ENCODE results near the gene KSR1.
"Not testable (repeated sequence)": the region's sequence is repeated elsewhere in the genome, so short reads cannot be mapped to it uniquely, and the experiment has no call there.

KSR1 gene

DNA sequence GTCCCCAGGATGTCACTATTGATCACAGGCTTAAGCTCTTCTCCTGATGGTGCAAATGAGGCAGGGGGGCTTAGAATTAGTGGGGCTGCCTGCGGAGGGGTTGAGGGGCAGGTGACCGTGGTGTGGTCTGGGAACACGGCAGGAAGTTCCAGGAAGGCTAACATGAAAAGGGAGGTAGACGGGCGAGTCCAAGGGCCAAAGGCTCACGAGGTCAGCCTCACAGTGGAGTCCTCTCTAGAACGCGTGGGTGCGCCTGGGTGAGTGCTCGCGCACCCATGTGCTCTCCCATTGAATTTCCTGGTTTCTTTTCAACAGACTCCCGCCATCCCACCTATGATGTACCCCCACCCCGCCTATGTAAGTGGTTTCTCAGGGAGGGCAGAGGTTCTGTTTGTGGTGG lies 190.0 kb downstream of the KSR1 start:
- DNase-seq: no peak

DNA sequence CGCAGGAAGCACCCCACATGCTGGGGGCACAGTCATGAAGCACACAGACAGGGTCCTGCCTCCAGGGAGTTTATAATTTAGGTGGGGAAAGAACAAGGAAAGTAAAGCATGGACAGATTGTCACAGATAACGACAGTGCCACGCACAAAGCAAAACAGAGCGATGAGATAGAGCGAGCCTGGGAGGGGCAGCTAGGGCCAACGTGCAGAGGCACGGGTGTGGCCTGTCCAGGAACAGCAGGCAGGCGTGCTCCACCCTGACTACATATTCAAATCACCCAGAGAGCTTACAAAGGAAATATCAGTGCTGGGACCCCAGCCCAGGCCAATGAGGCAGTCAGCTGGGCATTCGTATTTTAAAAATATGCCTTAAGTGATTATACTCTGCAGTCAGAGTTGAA lies 191.5 kb downstream of the KSR1 start:
- DNase-seq: no peak

DNA sequence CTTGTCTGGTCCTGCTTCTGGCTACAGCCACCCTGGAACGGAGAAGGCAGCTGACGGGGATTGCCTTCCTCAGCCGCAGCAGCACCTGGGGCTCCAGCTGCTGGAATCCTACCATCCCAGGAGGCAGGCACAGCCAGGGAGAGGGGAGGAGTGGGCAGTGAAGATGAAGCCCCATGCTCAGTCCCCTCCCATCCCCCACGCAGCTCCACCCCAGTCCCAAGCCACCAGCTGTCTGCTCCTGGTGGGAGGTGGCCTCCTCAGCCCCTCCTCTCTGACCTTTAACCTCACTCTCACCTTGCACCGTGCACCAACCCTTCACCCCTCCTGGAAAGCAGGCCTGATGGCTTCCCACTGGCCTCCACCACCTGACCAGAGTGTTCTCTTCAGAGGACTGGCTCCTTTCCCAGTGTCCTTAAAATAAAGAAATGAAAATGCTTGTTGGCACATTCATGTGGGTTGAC lies 192.9 kb downstream of the KSR1 start:
- DNase-seq: peak; percentile 72

DNA sequence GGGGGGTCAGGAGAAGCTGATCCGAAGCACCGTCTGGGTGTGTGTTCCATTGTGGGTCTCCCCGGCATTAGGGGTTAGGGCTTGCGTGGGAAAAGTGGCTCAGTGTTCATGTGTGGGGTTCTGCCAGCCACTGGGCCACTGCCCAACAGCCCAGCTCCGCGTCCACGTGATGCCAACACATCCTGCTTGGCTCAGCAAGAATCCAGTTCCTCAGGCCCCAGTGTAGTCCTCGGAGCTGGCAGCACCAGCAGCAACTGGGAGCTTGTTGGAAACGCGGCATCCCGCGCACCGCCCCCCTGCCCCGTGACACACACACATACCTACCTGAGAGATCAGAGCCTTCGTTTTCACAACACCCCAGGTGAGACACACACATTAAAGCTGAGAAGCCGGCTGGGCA lies 193.7 kb downstream of the KSR1 start:
- DNase-seq: peak; percentile 73

DNA sequence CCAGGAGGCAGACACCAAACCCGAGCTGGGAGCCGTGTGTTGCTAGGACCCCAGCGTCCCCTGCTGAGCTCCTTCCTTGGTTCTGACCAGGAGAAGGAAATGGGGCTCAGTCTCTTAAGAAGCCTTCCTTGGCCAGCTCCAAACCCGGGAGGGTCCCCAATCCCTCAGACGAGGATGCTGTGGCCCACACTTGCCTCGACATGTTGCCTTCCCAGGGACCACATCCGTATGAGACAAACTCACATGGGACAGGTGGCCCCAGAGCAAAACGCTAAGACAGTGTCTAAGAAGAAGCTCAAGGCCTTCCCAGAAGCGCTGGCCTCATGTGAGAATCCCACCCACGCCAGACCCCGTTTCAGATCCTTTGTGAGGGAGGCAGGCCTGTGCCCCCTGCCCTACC lies 194.6 kb downstream of the KSR1 start:
- DNase-seq: no peak

DNA sequence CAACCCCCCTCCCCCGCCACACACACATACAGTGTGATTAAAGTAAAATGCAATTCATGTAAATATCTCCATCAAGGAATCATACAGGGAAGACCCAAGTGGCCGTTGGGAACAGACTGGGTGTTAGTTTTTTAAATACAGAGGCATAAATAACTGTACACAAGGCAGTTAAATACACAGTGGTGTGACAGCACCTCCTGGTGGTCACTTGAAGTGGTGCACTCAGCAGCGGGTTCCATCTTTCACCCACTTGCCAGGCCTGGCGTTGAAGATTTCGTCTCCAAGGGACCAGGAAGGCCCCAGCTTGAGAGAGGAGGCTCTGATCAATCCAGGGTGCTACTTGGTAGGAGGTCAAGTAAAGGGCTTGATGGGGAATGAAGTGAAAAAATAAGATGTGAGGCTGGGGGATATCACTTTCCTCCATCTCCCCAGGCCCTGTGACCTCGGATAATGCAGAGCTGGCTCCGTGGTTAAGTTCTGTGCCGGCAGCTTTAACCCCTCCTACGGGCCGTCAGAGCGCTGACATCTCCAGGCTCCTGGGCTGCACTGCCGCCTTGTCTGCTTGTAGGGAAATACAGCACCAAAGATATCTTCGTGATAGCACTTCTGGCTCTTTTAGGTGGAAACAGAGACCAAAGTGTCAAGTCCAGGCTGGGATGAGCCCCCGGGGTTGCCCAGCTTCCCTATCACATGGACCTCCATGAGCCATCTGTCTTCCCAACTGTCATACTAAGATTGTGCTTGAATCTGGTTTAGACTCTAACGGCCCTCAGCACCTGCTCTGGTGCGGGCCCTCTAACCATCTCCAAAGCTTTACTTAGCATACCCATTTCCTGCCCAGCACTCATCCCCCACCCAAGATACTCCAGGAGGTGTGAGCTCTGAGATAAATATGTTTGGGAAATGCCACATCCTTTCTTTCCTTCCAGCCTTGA lies 195.4 kb downstream of the KSR1 start:
- peak; percentile 66 for DNase-seq

DNA sequence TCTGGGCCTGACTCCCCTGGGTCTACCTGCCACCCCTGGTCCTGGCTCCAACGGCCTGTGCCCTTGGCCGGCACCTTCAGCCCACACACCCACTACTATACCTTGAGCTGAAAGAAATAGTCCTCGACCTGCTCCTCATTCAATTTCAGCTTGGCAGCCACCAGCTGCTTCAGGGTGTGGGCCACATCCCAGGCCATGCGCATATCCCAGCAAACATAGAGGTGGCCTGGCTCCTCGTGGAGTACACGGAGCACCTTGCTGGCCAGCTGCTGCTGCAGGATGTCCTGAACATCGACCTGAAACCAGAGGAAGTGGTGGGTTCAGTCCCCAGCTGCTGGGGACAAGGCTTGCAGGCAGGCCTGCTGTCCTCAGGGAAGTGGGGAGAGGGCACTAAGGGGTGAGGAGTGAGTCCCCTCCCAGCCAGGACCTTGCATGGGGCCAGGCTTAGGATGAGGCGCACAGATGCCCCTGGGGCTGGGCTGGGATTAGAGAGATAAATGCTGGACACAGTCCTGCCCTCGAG lies 197.3 kb downstream of the KSR1 start:
- not testable (repeated sequence) for DNase-seq

DNA sequence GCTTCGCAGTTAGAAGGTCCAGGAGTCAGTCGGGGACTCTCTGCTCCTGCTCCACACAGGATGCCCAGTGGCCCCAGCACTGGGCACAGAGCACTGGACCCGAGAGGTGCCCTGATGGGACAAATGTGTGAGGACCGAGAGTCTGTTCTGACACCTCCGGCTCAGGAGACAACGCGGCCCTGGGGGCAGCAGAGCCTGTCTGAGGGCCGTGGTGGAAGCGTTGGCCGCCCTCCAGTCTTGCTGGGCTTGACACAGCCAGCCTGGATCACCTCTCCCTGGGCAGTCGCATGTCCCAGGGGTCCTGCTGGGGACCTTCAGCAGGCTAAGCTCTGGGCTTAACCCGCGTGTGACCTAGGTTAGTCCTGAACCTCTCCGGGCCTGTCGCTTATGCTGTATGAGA lies 197.9 kb downstream of the KSR1 start:
- no peak for DNase-seq

DNA sequence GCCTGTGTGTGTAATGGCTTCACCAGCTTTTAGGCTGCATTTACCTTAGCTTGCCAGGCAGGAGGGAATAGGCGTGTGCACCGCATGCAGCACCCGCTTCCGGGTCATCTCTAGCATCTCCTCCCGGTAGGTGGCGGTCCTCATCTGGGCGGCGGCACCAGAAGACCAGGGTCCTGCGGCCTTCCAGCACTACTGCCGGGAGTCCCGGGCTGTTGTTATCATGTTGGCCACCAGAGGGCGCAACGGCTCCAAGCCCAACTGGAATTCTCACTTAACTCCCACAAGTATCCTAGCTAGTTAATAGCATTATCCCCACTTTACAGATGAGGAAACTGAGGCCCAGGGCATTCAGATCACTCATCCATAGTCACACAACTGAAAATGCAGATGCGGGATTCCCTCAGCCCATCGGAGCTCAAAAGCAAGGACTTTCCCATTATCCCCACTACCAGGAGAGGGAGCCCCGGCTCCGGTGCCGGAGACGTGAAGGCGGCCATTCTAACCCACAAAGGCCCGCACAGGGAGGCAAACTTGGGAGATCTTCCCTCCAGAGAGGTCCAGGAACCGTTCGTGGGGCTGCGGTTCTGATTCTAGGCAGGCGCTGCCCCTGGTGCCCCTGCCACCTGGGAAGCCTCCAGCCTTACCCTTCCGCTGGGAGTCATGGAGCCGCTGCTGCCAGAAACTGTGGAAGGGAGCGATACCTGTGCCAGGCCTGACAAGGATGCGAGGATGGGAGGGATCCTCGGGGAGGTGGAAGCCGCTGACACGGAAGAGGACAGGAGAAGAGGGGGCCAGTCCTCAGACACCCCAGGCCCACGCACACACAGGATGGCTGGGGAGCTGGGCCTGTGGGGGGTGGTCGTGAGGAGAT lies 198.6 kb downstream of the KSR1 start:
- DNase-seq: peak; percentile 62

DNA sequence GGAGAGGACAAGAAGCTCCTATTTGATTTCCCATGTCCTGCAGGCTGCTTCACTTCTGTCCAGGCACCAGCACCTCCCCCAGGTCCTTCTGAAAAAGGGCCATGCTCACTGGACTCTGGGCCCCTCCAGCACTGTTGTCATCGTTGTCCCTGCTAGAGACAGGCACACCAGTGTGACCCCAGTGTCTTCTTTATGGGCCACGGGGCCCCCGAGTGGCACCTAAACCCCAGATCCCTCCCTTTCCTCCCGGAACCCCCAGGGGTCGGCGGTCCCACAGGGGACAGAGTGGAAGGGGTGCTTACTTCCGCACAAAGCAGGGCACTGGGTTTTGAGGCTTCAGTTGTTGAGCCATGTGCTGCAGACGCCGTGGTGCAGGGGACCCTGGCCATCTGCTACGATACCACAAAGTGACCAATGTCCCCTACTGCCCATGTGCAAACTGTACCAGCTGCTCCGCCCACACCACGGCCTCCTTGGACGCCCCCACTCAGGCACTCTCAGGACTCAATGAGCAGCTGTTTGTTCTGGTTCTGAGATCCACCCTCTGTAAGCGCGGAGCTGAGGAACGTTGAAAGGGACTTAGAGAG lies 199.4 kb downstream of the KSR1 start:
- not testable (repeated sequence) for DNase-seq

DNA sequence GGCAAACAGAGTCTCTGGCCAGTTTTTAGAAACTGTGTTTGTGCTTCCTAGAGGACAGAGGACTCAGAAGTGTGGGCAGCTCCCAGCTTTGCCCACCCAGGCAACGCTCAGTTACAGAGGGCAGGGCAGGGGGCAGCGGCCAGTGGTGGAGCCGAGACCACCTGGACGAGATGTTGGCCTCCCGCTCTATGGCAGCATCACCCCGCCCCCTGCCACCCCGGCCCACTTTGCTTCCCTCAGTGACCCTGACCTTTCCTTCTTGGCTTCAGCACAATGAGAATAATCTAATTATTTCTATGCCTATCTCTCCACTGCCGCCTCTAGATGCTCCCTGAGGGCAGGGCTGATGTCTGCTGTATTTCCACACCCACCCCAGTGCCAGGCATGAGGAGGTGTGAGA lies 200.4 kb downstream of the KSR1 start:
- not testable (repeated sequence) for DNase-seq

DNA sequence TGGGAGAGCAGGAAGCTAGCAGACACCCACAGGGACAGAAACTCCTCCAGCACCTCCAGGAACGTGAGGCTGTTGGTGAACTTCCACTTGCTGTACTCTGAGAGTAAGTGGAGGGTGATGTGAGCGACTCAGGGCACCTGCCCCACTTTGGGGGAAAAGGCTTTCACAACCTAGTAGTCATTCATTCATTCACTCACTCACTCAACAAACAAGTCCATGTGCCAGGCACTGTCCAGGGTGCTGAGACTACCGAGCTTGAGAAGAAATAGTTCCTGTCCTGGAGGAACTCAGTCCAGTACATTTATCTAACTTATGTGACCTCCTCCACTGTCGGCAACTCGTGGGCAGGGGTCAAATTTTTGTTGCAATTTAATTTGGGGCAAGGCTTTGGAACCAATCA lies 201.4 kb downstream of the KSR1 start:
- DNase-seq: no peak

DNA sequence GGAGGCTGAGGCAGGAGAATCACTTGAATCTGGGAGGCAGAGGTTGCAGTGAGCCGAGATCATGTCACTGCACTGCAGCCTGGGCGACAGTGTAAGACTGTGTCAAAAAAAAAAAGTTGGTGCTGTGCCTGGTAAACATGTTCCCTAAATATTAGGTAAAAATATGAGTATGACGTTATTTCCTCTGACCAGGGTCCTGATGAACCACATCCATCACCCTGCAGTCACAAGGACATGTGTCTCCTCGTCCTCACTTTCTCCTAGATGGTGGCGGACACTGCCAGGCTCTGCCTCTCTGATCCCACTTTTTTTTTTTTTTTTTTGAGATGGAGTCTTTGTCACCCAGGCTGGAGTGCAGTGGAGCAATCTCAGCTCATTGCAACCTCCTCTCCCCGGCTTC lies 203.4 kb downstream of the KSR1 start:
- DNase-seq: no peak

DNA sequence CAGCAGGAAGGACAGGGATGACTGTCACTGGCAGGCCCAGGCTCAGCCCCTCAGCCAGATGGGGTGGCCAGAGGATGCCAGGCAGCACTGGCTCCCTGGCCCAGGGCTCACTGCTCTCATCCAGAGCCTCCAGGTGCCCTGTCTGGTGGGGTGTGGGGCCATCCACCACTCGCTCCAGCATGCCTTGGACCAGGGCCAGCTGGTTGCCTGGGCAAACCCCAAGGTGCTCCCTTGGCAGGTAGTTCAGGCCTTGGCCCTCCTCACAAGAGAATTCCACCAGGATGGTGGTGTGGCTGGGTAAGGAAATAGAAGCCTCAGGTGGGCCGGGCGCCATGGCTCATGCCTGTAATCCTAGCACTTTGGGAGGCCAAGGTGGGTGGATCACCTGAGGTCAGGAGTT lies 204.2 kb downstream of the KSR1 start:
- no peak for DNase-seq

DNA sequence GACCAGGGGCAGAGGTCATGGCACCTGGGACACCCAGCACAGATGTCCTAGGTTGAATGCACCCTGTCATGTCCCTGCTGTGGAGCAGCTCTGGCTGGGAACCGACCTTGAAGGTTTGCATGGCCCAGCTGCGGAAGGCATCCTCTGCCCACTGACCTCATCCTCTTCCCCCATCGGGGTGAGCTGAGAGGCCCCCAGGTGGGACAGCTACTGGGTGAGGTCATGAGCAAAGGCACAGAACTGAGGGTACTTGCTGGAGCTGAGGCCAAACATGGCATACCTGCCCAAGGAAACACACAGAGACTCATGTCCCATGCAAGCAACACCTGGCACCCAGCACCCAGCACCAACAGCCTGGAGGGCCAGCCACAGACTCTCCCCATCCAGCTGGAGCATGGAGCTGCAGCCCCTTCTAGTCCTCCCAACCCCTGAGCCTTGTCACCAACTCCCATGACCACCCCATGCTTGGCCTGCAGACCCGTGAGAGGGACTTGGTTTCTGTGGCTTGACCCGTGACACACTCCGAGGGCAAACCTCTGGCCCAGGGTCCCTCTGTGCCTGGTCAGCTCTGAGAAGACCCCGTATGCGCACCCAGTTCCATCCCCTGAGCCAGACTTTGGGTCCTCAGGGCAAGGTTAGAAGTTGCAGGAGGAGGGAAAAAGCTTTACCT lies 207.8 kb downstream of the KSR1 start:
- DNase-seq: no peak

DNA sequence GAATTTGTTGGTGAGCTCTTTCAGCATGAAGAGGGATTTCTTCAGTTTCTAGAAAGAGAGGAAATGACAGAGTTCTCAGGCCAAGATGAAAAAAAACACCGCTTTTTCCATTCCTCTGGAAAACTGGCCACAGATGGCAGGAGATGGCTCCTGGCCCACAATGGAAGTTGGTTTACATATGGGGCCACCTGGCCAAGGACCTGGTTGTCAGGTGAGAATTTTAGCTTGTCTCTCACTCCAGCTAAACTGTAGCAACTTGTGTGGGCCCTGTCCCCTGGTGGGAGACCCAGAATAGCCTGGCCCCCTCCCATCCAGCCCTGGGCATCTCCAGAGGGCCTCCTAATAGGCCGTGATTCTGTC lies 208.3 kb downstream of the KSR1 start:
- no peak for DNase-seq

DNA sequence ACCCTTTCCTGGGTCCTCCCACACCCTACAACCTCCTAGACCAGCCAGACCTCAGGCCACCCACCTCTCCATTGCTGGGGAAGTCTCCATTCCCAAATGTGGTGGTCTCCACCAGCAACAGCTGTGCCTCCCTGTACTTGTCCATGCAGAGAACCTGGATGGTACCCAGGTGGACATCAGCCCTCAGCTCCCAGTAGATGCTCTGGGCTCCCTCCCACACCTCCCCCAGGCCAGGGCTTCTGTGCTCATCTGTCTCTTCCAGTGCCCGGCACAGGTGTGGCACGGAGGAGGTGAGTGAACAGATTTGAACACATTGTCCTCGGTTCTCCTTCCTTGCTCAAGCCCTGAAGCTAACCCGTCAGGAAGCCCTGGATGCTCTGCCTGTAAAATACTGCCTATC lies 209.3 kb downstream of the KSR1 start:
- no peak for DNase-seq

DNA sequence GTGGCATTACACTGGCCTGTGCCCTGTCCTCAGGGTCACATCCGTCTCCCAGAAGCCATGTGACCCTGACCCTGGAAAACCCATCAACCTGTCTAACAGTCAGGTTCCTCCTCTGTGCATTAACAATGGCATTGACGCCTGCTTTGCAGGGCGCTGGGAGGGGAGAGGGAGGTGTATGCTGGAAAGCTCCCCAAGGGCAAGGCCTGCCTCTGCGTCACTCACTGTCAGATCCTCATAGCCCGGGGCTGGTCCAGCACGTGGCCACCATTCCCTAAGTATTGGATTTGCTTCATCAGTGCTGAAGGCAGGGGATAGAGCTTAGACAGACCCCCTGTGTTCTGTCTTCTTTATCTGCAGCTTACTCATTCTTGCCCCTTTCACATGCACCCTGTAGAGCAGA lies 210.0 kb downstream of the KSR1 start:
- DNase-seq: not testable (repeated sequence)

DNA sequence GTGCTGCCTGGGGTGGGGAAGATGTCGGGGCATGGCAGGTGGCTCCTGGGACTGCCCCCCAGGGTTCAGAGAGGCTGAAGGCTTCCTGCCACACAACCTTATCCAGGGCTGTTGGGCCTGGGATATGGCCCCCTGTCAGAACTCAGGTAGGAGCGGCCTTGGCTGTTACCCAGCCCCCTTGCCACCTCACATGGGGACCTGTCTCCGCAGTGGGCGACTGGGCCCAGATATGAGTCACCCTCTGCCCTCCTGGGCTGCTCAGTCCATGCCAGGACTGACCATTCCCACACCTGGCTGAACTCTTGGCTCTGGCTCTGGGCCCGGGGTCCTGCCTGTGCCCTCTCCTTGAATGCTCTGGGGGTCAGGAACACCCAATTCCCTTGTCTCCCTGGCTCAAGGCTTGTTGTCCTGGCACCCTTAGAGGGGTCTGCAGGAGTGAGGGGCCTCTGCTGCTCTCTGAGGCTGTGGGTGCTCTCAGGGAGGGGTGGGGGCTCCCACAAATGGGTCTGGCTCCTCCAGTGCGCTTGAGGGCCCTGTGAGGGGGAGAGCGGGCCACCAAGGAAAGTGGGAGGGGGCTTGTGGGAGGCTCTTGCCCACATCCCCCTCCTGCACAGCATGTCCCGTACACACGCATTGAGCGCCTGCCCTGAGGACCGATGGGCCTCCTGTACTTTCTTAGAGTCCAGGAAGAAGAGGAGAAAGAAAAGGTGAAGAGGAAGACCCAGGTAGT lies 210.7 kb downstream of the KSR1 start:
- no peak for DNase-seq

DNA sequence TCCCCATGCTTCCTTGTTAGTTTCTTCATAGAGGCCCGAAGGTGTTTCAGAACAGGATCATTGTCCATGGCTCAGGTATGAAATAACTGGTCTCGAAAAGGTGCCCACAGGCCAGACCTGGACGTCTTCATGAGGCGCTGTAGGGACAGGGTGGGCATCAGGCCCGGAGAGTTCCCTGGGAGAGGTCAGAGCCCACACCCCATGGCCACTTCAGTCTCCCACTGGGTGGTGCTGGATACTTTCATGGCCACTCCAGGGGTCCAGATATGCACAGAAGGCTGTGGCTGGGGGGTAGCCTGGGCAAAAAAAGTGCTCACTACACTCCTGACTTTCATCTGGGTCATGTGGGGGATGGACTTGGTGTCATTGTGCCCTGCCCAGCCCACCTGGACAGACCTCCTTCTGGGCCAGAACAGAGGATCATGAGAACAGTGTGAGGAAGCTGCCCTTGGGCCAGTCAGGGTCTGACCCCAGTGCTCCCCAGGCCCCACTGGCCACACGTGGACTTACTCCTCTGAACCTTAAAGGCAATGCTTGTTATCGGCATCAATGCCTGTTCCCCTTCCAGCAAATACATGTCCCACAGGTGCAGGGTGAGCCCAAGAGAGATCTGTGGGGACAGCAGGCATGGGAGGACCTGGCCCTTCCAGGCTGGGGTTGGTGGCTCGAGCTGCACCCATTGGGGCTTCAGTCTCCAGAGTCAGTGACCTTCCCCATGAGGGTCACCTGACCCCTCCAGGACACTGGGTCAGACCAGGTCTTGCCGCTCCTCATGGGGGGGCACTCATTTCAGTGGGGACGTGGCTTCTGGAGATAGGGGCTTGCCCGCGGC lies 211.6 kb downstream of the KSR1 start:
- DNase-seq: no peak

DNA sequence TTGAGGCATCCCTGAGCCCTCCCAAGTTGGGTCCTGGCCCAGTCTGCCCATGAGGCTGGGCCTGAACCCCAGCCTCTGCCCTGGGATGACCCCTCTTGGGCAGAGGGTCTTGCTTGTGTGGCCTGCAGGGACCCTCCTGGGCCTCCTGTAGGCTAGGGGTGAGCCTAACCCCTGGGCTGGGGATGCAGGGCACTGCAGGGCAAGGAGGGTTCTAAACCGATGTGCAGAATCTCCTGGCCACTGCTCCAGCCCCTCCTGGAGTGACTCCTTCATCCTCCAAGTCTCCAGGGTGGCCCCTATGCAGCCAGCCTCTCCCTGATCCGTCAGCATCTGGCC lies 212.2 kb downstream of the KSR1 start:
- DNase-seq: no peak
